K562 (cell line): ENCODE data around the gene ULBP1. TPM values are rescaled to one million over a fixed set of nuclear protein-coding genes. Genes with fewer than 3 reads are reported as not detected.

Experiments
- ATAC-seq: fragments of 200-7000 bp; cut with Tn5 transposase; 3 replicates; pipeline ENCODE4 v1.9.1; 2020; ENCODE audit warnings: moderate library complexity
- BruUV-seq: library from RNA; stranded (reverse); fragments of 400-500 nt; replicated peaks from 2 replicates; lab custom pipeline; 2021; lab: Mats Ljungman, UMichigan
- CTCF ChIA-PET: fragments of 300-600 bp; formaldehyde crosslinking; extraction: SDS; loops from one replicate; lab custom pipeline; 2021; ENCODE audit warnings: low intra/inter-chr PET ratio; lab: Yijun Ruan, JAX
- POLR2A ChIA-PET: fragments of 300-600, 350-650 bp; sonication (Branson Sonifier 250); formaldehyde crosslinking; extraction: SDS; loops from one replicate; lab custom pipeline; 2021; ENCODE audit warnings: antibody characterized with exemption, inconsistent platforms; lab: Yijun Ruan, JAX
- DNase-seq, 4 experiments: peaks; one replicate each; pipeline versions ENCODE4 v3.0.0 to v3.0.0-alpha.2; 2011 to 2018; ENCODE audit warnings: low spot score in 3 of 4, mixed read lengths in 3 of 4; ENCODE audit errors: extremely low read depth in 1 of 4
- FAIRE-seq: peaks from 2 replicates; lab custom pipeline; 2011; peaks lifted over from hg19 to GRCh38; lab: Jason Lieb, UNC
- H2AFZ ChIP-seq: 2 replicates; pipeline ENCODE4 v1.6.0; 2011; ENCODE audit warnings: low read depth, low read length, control low read depth, inconsistent platforms
- H3K27ac ChIP-seq: fragments of 200-600 bp; 3 replicates; pipeline ENCODE4 v1.8.0; 2011; ENCODE audit warnings: low read depth, mild to moderate bottlenecking, control low read depth, inconsistent platforms, low read length, moderate library complexity, mixed read lengths; ENCODE audit errors: extremely low read depth
- H3K27me3 ChIP-seq, 2 experiments: fragments of 300-600 bp in 1 of 2; 2 replicates in 1 of 2; 3 replicates in 1 of 2; pipeline versions ENCODE4 v1.6.0 to v1.8.0; 2011; ENCODE audit warnings: inconsistent platforms in 2 of 2, low read length in 2 of 2, mild to moderate bottlenecking in 1 of 2, mixed read lengths in 1 of 2, moderate library complexity in 1 of 2; ENCODE audit not compliant: control insufficient read depth in 2 of 2, insufficient read depth in 2 of 2
- H3K36me3 ChIP-seq: fragments of 300-600 bp; 3 replicates; pipeline ENCODE4 v1.8.0; 2011; ENCODE audit warnings: mild to moderate bottlenecking, low read length, inconsistent platforms; ENCODE audit not compliant: control insufficient read depth, insufficient read depth
- H3K4me1 ChIP-seq, 2 experiments: fragments of 200-600 bp in 1 of 2; replicated peaks in 1 of 2; 2 replicates in 1 of 2; 3 replicates in 1 of 2; pipeline versions ENCODE4 v1.5.1 to v1.8.0; 2011; ENCODE audit warnings: inconsistent platforms in 2 of 2, low read length in 2 of 2, mild to moderate bottlenecking in 1 of 2, mixed read lengths in 1 of 2, moderate library complexity in 1 of 2; ENCODE audit not compliant: control insufficient read depth in 2 of 2, insufficient read depth in 2 of 2
- H3K4me2 ChIP-seq: 2 replicates; pipeline ENCODE4 v1.6.1; 2011; ENCODE audit warnings: low read length, control low read depth, inconsistent platforms, mixed read lengths; ENCODE audit not compliant: insufficient read depth
- H3K4me3 ChIP-seq: fragments of 200-600 bp; sonication (generic), shearing (Covaris generic); 2 replicates; pipeline ENCODE4 v1.5.1; 2016; ENCODE audit warnings: control low read depth, inconsistent platforms
- H3K79me2 ChIP-seq: fragments of 200-600 bp; 3 replicates; pipeline ENCODE4 v1.8.0; 2011; ENCODE audit warnings: low read length, inconsistent platforms; ENCODE audit not compliant: control insufficient read depth, insufficient read depth
- H3K9ac ChIP-seq, 2 experiments: 2 replicates each; pipeline versions ENCODE4 v1.6.0 to v1.6.1; 2011; ENCODE audit warnings: low read depth in 2 of 2, low read length in 2 of 2, control low read depth in 1 of 2, inconsistent platforms in 1 of 2, mild to moderate bottlenecking in 1 of 2, mixed read lengths in 1 of 2; ENCODE audit not compliant: insufficient read depth in 1 of 2
- H3K9me1 ChIP-seq: one replicate; pipeline ENCODE4 v1.6.0; 2011; ENCODE audit warnings: inconsistent platforms, mild to moderate bottlenecking, low read length, moderate library complexity; ENCODE audit not compliant: control insufficient read depth, insufficient read depth
- H3K9me3 ChIP-seq: replicated peaks from 2 replicates; pipeline ENCODE4 v1.5.1; 2011; ENCODE audit warnings: low read depth, low read length, inconsistent platforms; ENCODE audit not compliant: control insufficient read depth, insufficient read depth
- H4K20me1 ChIP-seq: replicated peaks from 2 replicates; pipeline ENCODE4 v1.6.1; 2011; ENCODE audit warnings: low read length, inconsistent platforms, mixed read lengths; ENCODE audit not compliant: control insufficient read depth, insufficient read depth
- ATF2 ChIP-seq: sonication (generic); formaldehyde crosslinking; IDR thresholded peaks from 2 replicates; pipeline ENCODE4 v1.8.1; 2022; ENCODE audit warnings: missing genetic modification reagents
- CBFA2T2 ChIP-seq: fragments of 450-650 bp; conservative IDR thresholded peaks from 2 replicates; pipeline ENCODE4 v1.6.1; 2017; ENCODE audit warnings: mild to moderate bottlenecking
- E2F3 ChIP-seq: fragments of 250-450 bp; sonication (Bioruptor Pico); IDR thresholded peaks from 2 replicates; pipeline ENCODE4 v1.4.0; 2020; ENCODE audit warnings: mild to moderate bottlenecking
- EP400 ChIP-seq: fragments of 450-650 bp; IDR thresholded peaks from 2 replicates; pipeline ENCODE4 v1.6.1; 2017; ENCODE audit warnings: antibody characterized with exemption, mild to moderate bottlenecking, moderate library complexity
- HOMEZ ChIP-seq: fragments of 250-450 bp; sonication (Bioruptor Pico); IDR thresholded peaks from 2 replicates; pipeline ENCODE4 v1.4.0; 2020; ENCODE audit warnings: mild to moderate bottlenecking, moderate library complexity
- IFI16 ChIP-seq: fragments of 250-450 bp; sonication (Bioruptor Pico); IDR thresholded peaks from 2 replicates; pipeline ENCODE4 v2.1.2; 2022; ENCODE audit warnings: mild to moderate bottlenecking, inconsistent platforms
- IRF9 ChIP-seq: fragments of 450-650 bp; IDR thresholded peaks from 2 replicates; pipeline ENCODE4 v1.6.1; 2016; ENCODE audit warnings: missing biosample characterization, missing genetic modification characterization
- MCM3 ChIP-seq: fragments of 450-650 bp; IDR thresholded peaks from 2 replicates; pipeline ENCODE4 v1.6.1; 2016
- NCOA4 ChIP-seq: fragments of 450-650 bp; IDR thresholded peaks from 2 replicates; pipeline ENCODE4 v1.6.1; 2018; ENCODE audit warnings: mild to moderate bottlenecking; ENCODE audit not compliant: partially characterized antibody
- PREB ChIP-seq: sonication (generic); formaldehyde crosslinking; IDR thresholded peaks from 2 replicates; pipeline ENCODE4 v1.8.1; 2023; ENCODE audit warnings: mild to moderate bottlenecking, missing genetic modification reagents
- TSC22D4 ChIP-seq: fragments of 450-650 bp; IDR thresholded peaks from 2 replicates; pipeline ENCODE4 v1.6.1; 2016; ENCODE audit warnings: missing genetic modification characterization, missing biosample characterization, control low read depth
- ZNF282 ChIP-seq: sonication (generic); formaldehyde crosslinking; IDR thresholded peaks from 2 replicates; pipeline ENCODE4 v1.8.1; 2023; ENCODE audit warnings: missing genetic modification reagents
- ZNF507 ChIP-seq: conservative IDR thresholded peaks from 2 replicates; pipeline ENCODE4 v1.6.1; 2017; ENCODE audit warnings: missing genetic modification characterization, missing compliant biosample characterization
- in situ Hi-C: fragments of 300-500 bp; cut with MboI; formaldehyde crosslinking; loops from 4 replicates; pipeline ENCODE4 v1.15.0; 2018; ENCODE audit warnings: inconsistent platforms, mixed read lengths
- intact Hi-C: fragments of 100-400 bp; cut with micrococcal nuclease; formaldehyde crosslinking; loops from 2 replicates; pipeline ENCODE4 v1.14.2; 2022
- polyA plus RNA-seq, 8 experiments: library from polyadenylated mRNA; depleted of rRNA in 4 of 8; stranded (reverse) in 5 of 8; unstranded in 3 of 8; fragments of >200 nt; fragmentation: Nextera tagmentation in 2 of 8; fragmentation: Illumina TruSeq in 1 of 8; extraction: Ambion mirVana in 2 of 8; extraction: Trizol in 1 of 8; gene quantifications; 2 replicates each; pipeline versions ENCODE4 v1.2.1 to v1.2.3, GENCODE V29; 2011 to 2014; ENCODE audit warnings: inconsistent platforms in 1 of 8, missing spikeins in 1 of 8
- total RNA-seq, 7 experiments: library from RNA; depleted of rRNA in 6 of 7; stranded (reverse); fragments of >200 nt in 6 of 7; fragmentation: Illumina TruSeq in 2 of 7; extraction: Trizol in 2 of 7; gene quantifications; 2 replicates each; pipeline versions ENCODE4 v1.2.1 to v1.2.3, GENCODE V29; 2011 to 2021; ENCODE audit warnings: low replicate concordance in 1 of 7

Gene ULBP1
- total and polyA plus RNA-seq, 9 of the 15 experiments (the other 6 are each of a cell fraction or from before 2014, with no cell fraction given), result 0.33 to 6.0 (median 2.5) TPM

GRCh38 chr6:149978610-149979009 is 14.9 kb downstream of the ULBP1 start:
- no TSS peak for BruUV-seq
- CTCF ChIA-PET, result no interaction called here
- H2AFZ ChIP-seq, result no peak overlapping the region
- no peak for TF ChIP-seq TSC22D4 (tag)
- TF ChIP-seq MCM3, result no peak
- no peak for TF ChIP-seq PREB
- TF ChIP-seq IFI16 (CRISPR knock-in tag), result no peak
- TF ChIP-seq ZNF507 (tag), result no peak
- TF ChIP-seq ZNF282, result no peak
- TF ChIP-seq NCOA4, result no peak
- TF ChIP-seq EP400, result no peak
- TF ChIP-seq CBFA2T2, result no peak
- TF ChIP-seq HOMEZ (CRISPR knock-in tag), result no peak
- TF ChIP-seq ATF2 (CRISPR knock-in tag), result no peak
- no peak for TF ChIP-seq E2F3 (CRISPR knock-in tag)
- no peak for TF ChIP-seq IRF9 (tag)
- TF ChIP-seq, all 486 proteins: peak for 0
- FAIRE-seq (no peak), DNase-seq (no peak), ATAC-seq (no peak)
- H3K36me3 ChIP-seq, result no peaks in the 10 kb centered on the region
- POLR2A ChIA-PET, result interaction anchor here (0.8 kb wide), 1 partner anchor 10 kb away, joined by 3 read pairs; no protein-coding TSS in a partner anchor
- no peaks in the 10 kb centered on the region for H3K79me2 ChIP-seq
- H3K9me3 ChIP-seq, result no peaks in the 10 kb centered on the region
- no peaks in the 10 kb centered on the region for H3K9me1 ChIP-seq
- intact Hi-C loops (no loop called here), in situ Hi-C loops (no loop called here)
- no peak overlapping the region for H3K4me3 ChIP-seq
- H3K9ac ChIP-seq, result no peak overlapping the region
- H3K4me1 ChIP-seq, result no peaks in the 10 kb centered on the region
- H3K27ac ChIP-seq, result no peak overlapping the region
- peaks cover 17 to 54% of the 10 kb centered on the region in 2 experiments; a peak in 4 of 5 replicates for H3K27me3 ChIP-seq
- H3K4me2 ChIP-seq, result no peak overlapping the region
- no peaks in the 10 kb centered on the region; the same call in 1 of the 2 replicates for H4K20me1 ChIP-seq
